ENCODE measurements around the gene CEACAM19. TPM values are rescaled to one million over a fixed set of nuclear protein-coding genes. Genes with fewer than 3 reads are reported as not detected.

CEACAM19 gene
- total RNA-seq, 1 experiment from 2014 or later, result 13.2 TPM

GRCh38 chr19:44653343-44653742 is 17.9 kb upstream of the CEACAM19 start:
- no peak overlapping the region for H3K27ac Mint-ChIP-seq (ENCODE audit: low read depth, unreplicated experiment)

DNA sequence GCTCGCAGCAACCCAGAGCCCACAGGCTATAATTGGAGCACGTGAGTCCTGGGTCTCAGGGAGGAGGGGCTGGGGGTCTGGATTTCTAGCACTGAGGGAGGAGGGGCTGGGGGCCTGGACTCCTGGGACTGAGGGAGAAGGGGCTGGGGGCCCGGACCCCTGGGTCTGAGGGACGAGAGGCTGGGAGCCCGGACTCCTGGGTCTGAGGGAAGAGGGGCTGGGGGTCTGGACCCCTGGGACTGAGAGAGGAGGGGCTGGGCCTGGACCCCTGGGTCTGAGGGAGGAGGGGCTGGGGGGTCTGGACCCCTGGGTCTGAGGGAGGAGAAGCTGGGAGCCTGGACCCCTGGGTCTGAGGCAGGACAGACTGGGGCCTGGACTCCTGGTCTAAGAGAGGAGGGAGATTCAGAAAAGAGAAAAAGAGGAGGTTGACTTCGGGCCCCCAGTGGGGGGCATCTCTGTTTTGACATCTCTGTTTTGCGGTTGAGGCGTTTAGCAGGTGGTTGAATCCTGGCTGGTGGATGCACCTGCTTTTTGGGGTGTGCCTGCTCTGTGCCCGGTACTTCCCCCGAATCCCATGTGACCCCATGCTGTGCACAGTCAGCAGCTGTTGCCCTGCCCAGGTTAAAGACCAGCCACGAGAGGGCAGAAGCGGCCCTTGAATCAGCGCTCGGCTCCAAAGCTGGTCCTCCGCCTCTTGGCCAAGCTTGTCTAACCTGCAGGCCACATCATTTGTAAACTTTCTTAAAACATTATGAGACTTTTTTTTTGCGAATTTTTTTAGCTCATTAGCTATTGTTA is 17.1 kb upstream of the CEACAM19 start:
- Mint-ChIP-seq H3K9me3 (ENCODE audit: unreplicated experiment) (no peaks in the 10 kb centered on the region), H3K4me1 (ENCODE audit: insufficient read depth, unreplicated experiment) (peaks cover 24% of the 10 kb centered on the region), H3K4me3 (ENCODE audit: unreplicated experiment) (no peak overlapping the region), H3K27ac (ENCODE audit: low read depth, unreplicated experiment) (no peak overlapping the region), H3K27me3 (ENCODE audit: insufficient read depth, unreplicated experiment) (no peaks in the 10 kb centered on the region), H3K36me3 (ENCODE audit: insufficient read depth, unreplicated experiment) (peaks cover 94% of the 10 kb centered on the region)
- intact Hi-C loops (cut with micrococcal nuclease), result loop anchor here (1.0 kb wide), 1 partner anchor 116 kb away; no protein-coding TSS in a partner anchor
- BruUV-seq (replicated peaks), result no TSS peak
- ChIA-PET POLR2A (interaction anchor here (0.5 to 1.1 kb wide), 3 partner anchors 65 to 120 kb away, joined by 3 read pairs; no protein-coding TSS in a partner anchor), CTCF (interaction anchor here (0.5 to 7.0 kb wide), 17 partner anchors 8 to 524 kb away, joined by 3 to 82 read pairs (median 4); partner anchors contain the start of gene PVR)
- DNase-seq (ENCODE audit: unreplicated experiment), result peak; percentile 83
- TF ChIP-seq CTCF (IDR thresholded peaks at IDR 0.05; ENCODE audit: unreplicated experiment), result peak; percentile 56

More at GRCh38 chr19:44653343-44653742, 17.9 kb upstream of the CEACAM19 start:
- no peak for TF ChIP-seq CTCF (IDR thresholded peaks at IDR 0.05; ENCODE audit: unreplicated experiment)
- DNase-seq (ENCODE audit: unreplicated experiment), result no peak
- Mint-ChIP-seq H3K4me1 (ENCODE audit: insufficient read depth, unreplicated experiment) (peaks cover 30% of the 10 kb centered on the region), H3K36me3 (ENCODE audit: insufficient read depth, unreplicated experiment) (peaks cover 94% of the 10 kb centered on the region), H3K9me3 (ENCODE audit: unreplicated experiment) (no peaks in the 10 kb centered on the region), H3K27me3 (ENCODE audit: insufficient read depth, unreplicated experiment) (no peaks in the 10 kb centered on the region), H3K4me3 (ENCODE audit: unreplicated experiment) (no peak overlapping the region)
- ChIA-PET POLR2A (interaction anchor here (1.1 kb wide), 1 partner anchor 64 kb away, joined by 3 read pairs; no protein-coding TSS in a partner anchor), CTCF (interaction anchor here (0.7 to 7.0 kb wide), 8 partner anchors 10 to 82 kb away, joined by 4 to 82 read pairs (median 7); partner anchors contain the start of gene PVR)
- intact Hi-C loops (cut with micrococcal nuclease), result no loop called here
- no TSS peak for BruUV-seq (replicated peaks)

DNA sequence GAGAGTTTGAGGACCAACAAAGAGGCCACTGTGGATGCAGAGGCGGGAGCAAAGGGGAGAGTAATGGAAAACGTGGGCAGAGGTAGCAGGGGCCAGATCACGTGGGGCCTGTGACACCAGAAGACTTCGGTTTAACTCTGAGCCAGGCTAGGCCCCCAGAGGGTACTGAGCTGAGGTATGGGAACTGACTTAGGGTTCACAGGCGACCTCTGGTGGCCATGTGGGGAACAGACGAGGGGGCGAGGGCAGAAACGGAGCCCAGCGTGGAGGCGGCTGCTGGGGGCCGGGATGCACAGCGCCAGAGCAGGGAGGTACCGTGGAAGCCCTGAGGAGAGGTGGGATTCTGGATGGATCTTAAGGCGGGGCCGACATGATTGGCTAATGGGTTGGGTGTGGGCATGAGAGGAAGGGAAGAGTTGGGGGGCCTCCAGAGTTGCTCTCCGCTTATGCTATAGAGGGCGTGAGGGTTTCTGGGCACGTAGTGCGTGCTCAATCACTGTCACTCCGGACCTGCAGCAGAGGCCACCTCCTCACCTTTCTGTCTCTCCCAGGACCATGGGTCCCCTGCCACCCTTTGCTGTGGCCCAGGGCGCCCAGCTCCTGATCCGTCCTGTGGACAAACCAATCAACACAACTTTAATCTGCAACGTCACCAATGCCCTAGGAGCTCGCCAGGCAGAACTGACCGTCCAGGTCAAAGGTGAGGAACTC is 13.9 kb upstream of the CEACAM19 start:
- peak; percentile 65 for DNase-seq (ENCODE audit: unreplicated experiment)
- Mint-ChIP-seq H3K36me3 (ENCODE audit: insufficient read depth, unreplicated experiment) (peaks cover 89% of the 10 kb centered on the region), H3K27me3 (ENCODE audit: insufficient read depth, unreplicated experiment) (no peaks in the 10 kb centered on the region), H3K4me3 (ENCODE audit: unreplicated experiment) (no peak overlapping the region), H3K27ac (ENCODE audit: low read depth, unreplicated experiment) (no peak overlapping the region), H3K4me1 (ENCODE audit: insufficient read depth, unreplicated experiment) (peaks cover 24% of the 10 kb centered on the region), H3K9me3 (ENCODE audit: unreplicated experiment) (no peaks in the 10 kb centered on the region)
- no TSS peak for BruUV-seq (replicated peaks)
- peak; percentile 81 for TF ChIP-seq CTCF (IDR thresholded peaks at IDR 0.05; ENCODE audit: unreplicated experiment)
- ChIA-PET POLR2A (interaction anchor here (1.2 to 1.3 kb wide), 2 partner anchors 31 to 71 kb away, joined by 3 to 5 read pairs; no protein-coding TSS in a partner anchor), CTCF (interaction anchor here (0.6 to 7.0 kb wide), 29 partner anchors 9 to 148 kb away, joined by 3 to 82 read pairs (median 4); partner anchors contain the start of gene PVR)
- intact Hi-C loops (cut with micrococcal nuclease), result loop anchor here (1.0 kb wide), 1 partner anchor 69 kb away; no protein-coding TSS in a partner anchor

Data from MCF 10A (cell line).